ENCODE data around the gene VMP1. TPM values are rescaled to one million over a fixed set of nuclear protein-coding genes. Genes with fewer than 3 reads are reported as not detected.

VMP1 gene
- total and polyA plus RNA-seq, 2 of the 13 experiments (the other 11 are each of a cell fraction or from before 2014, with no cell fraction given) = 186 to 271 TPM

DNA sequence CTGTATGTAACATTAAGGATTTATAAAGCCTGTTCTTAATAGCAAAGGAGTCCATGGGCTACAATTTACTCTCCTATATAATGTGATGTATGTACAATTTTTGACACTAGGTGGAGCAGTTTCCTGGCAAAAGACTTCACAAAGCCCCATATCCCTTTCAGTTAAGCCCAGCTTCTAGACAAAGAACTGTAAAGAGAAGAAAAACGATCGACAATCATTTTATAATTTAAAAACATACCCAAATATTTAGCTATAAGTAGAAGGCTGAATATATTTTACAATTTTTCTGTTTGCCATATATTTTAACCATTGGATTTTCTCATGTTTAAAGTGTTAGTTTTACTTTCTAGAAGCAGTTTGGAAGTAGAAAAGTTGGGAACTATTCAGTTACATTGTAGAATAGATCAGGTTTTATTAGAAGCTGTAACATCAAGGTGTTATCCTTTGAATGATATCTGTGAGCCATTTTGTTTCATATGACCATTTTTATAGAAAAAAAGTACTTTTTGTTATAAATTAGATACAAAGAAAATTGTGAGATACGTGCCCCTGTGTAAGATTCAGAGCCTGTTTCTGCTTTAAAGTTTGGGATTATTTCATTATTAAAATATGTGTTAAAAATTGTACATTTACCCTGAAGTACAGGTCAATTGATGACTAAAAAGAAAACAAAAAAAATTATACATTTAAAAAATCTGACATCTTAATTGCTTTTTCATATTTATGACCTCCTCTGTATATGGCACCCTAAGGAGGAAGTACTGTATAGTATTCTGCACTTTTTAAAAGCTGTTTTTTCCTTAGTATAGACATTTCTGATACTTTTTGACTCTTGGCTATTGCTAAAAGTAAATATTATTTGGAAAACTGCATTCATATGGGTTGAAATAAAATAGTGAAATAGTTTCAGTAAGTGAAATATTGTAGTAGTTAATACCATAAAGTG lies 46.3 kb downstream of the VMP1 start (continued):
- TF ChIP-seq KLF16 (CRISPR knock-in tag; IDR thresholded peaks at IDR 0.05) = peak in 1 of 2 experiments; percentile 40; a peak in 1 of 4 replicates
- no peak for TF ChIP-seq RFX1 (IDR thresholded peaks at IDR 0.05)
- TF ChIP-seq, protein P1, sequence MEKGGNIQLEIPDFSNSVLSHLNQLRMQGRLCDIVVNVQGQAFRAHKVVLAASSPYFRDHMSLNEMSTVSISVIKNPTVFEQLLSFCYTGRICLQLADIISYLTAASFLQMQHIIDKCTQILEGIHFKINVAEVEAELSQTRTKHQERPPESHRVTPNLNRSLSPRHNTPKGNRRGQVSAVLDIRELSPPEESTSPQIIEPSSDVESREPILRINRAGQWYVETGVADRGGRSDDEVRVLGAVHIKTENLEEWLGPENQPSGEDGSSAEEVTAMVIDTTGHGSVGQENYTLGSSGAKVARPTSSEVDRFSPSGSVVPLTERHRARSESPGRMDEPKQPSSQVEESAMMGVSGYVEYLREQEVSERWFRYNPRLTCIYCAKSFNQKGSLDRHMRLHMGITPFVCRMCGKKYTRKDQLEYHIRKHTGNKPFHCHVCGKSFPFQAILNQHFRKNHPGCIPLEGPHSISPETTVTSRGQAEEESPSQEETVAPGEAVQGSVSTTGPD (CRISPR knock-in tag; IDR thresholded peaks at IDR 0.05) = no peak
- no peak for TF ChIP-seq ZNF20 (CRISPR knock-in tag; IDR thresholded peaks at IDR 0.05)
- peak; percentile 98 for TF ChIP-seq SMC3 (IDR thresholded peaks at IDR 0.05; ENCODE audit: low read length)
- TF ChIP-seq NFE2L2 (IDR thresholded peaks at IDR 0.05; ENCODE audit: low read length) = 0 out of 2 replicates have a peak, but pooled peaks have one; percentile 22
- TF ChIP-seq MTA1 (CRISPR knock-in tag; IDR thresholded peaks at IDR 0.05; ENCODE audit: borderline replicate concordance) = no peak
- peak; percentile 31; the same call in 1 of the 2 replicates for TF ChIP-seq RXRB (CRISPR knock-in tag; IDR thresholded peaks at IDR 0.05; ENCODE audit: borderline replicate concordance)
- TF ChIP-seq, protein P2, sequence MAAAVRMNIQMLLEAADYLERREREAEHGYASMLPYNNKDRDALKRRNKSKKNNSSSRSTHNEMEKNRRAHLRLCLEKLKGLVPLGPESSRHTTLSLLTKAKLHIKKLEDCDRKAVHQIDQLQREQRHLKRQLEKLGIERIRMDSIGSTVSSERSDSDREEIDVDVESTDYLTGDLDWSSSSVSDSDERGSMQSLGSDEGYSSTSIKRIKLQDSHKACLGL (CRISPR knock-in tag; IDR thresholded peaks at IDR 0.05) = no peak
- TF ChIP-seq ZNF772 (CRISPR knock-in tag; IDR thresholded peaks at IDR 0.05) = no peak
- TF ChIP-seq ZNF678 (CRISPR knock-in tag; IDR thresholded peaks at IDR 0.05) = no peak
- TF ChIP-seq, protein P3, sequence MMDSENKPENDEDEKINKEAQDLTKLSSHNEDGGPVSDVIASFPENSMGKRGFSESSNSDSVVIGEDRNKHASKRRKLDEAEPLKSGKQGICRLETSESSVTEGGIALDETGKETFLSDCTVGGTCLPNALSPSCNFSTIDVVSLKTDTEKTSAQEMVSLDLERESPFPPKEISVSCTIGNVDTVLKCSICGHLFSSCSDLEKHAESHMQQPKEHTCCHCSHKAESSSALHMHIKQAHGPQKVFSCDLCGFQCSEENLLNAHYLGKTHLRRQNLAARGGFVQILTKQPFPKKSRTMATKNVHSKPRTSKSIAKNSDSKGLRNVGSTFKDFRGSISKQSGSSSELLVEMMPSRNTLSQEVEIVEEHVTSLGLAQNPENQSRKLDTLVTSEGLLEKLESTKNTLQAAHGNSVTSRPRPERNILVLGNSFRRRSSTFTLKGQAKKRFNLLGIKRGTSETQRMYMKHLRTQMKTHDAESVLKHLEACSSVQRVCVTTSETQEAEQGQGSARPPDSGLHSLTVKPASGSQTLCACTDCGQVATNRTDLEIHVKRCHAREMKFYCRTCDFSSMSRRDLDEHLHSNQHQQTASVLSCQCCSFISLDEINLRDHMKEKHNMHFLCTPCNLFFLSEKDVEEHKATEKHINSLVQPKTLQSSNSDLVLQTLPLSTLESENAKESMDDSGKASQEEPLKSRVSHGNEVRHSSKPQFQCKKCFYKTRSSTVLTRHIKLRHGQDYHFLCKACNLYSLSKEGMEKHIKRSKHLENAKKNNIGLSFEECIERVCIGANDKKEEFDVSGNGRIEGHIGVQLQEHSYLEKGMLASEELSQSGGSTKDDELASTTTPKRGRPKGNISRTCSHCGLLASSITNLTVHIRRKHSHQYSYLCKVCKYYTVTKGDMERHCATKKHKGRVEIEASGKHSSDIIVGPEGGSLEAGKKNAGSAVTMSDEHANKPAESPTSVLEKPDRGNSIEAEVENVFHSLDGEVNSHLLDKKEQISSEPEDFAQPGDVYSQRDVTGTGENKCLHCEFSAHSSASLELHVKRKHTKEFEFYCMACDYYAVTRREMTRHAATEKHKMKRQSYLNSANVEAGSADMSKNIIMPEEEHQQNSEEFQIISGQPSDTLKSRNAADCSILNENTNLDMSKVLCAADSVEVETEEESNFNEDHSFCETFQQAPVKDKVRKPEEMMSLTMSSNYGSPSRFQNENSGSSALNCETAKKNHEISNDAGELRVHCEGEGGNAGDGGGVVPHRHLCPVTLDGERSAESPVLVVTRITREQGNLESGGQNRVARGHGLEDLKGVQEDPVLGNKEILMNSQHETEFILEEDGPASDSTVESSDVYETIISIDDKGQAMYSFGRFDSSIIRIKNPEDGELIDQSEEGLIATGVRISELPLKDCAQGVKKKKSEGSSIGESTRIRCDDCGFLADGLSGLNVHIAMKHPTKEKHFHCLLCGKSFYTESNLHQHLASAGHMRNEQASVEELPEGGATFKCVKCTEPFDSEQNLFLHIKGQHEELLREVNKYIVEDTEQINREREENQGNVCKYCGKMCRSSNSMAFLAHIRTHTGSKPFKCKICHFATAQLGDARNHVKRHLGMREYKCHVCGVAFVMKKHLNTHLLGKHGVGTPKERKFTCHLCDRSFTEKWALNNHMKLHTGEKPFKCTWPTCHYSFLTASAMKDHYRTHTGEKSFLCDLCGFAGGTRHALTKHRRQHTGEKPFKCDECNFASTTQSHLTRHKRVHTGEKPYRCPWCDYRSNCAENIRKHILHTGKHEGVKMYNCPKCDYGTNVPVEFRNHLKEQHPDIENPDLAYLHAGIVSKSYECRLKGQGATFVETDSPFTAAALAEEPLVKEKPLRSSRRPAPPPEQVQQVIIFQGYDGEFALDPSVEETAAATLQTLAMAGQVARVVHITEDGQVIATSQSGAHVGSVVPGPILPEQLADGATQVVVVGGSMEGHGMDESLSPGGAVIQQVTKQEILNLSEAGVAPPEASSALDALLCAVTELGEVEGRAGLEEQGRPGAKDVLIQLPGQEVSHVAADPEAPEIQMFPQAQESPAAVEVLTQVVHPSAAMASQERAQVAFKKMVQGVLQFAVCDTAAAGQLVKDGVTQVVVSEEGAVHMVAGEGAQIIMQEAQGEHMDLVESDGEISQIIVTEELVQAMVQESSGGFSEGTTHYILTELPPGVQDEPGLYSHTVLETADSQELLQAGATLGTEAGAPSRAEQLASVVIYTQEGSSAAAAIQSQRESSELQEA (CRISPR knock-in tag; IDR thresholded peaks at IDR 0.05; ENCODE audit: not compliant biosample characterization) = no peak
- no peak for TF ChIP-seq ATF1 (CRISPR knock-in tag; IDR thresholded peaks at IDR 0.05)
- no peak; the same call in 1 of the 2 replicates for TF ChIP-seq SIX1 (CRISPR knock-in tag; IDR thresholded peaks at IDR 0.05; ENCODE audit: borderline replicate concordance)
- TF ChIP-seq CREB1 (IDR thresholded peaks at IDR 0.05) = no peak
- TF ChIP-seq CREB1 (CRISPR knock-in tag; IDR thresholded peaks at IDR 0.05) = no peak
- no peak for TF ChIP-seq ZNF274 (CRISPR knock-in tag; IDR thresholded peaks at IDR 0.05)
- TF ChIP-seq, protein P4, sequence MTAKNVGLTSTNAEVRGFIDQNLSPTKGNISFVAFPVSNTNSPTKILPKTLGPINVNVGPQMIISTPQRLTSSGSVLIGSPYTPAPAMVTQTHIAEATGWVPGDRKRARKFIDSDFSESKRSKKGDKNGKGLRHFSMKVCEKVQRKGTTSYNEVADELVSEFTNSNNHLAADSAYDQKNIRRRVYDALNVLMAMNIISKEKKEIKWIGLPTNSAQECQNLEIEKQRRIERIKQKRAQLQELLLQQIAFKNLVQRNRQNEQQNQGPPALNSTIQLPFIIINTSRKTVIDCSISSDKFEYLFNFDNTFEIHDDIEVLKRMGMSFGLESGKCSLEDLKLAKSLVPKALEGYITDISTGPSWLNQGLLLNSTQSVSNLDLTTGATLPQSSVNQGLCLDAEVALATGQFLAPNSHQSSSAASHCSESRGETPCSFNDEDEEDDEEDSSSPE (CRISPR knock-in tag; IDR thresholded peaks at IDR 0.05) = no peak
- no peak for TF ChIP-seq ATRX (CRISPR knock-in tag; IDR thresholded peaks at IDR 0.05; ENCODE audit: borderline replicate concordance)
